CD4-positive, alpha-beta T cell (primary cell): ENCODE data around the gene ADAMTS18. TPM values are rescaled to one million over a fixed set of nuclear protein-coding genes. Genes with fewer than 3 reads are reported as not detected.

ENCODE experiments used
- ATAC-seq: fragments of 200-7000 bp; cut with Tn5 transposase; one replicate; pipeline ENCODE4 v1.10.0; 2022; ENCODE audit warnings: mild to moderate bottlenecking; ENCODE audit not compliant: poor library complexity
- CTCF ChIA-PET: fragments of 350-600 bp; sonication (Branson Sonifier 250); formaldehyde crosslinking; loops from one replicate; lab custom pipeline; 2021; ENCODE audit warnings: antibody characterized with exemption, inconsistent platforms; lab: Charles Lee
- POLR2A ChIA-PET: fragments of 350-600 bp; sonication (Branson Sonifier 250); formaldehyde crosslinking; loops from one replicate; lab custom pipeline; 2021; ENCODE audit warnings: antibody characterized with exemption, inconsistent platforms; lab: Charles Lee
- DNase-seq, 14 experiments: peaks; one replicate each; pipeline ENCODE4 v3.0.0-alpha.2; 2013 to 2020; ENCODE audit warnings: mixed read lengths in 2 of 14
- H3K27ac ChIP-seq, 2 donors: one replicate each; pipeline versions ENCODE4 v1.5.1 to v1.7.0; 2013; ENCODE audit warnings: low read length in 2 of 2, low read depth in 1 of 2, mild to moderate bottlenecking in 1 of 2
- H3K27me3 ChIP-seq, 2 experiments: 1 replicate in 1 of 2; 2 replicates in 1 of 2; pipeline versions ENCODE4 v1.6.1 to v1.7.0; 2013; ENCODE audit warnings: low read length in 2 of 2, control low read depth in 1 of 2, mild to moderate bottlenecking in 1 of 2, moderate library complexity in 1 of 2; ENCODE audit not compliant: insufficient read depth in 2 of 2, control insufficient read depth in 1 of 2
- H3K36me3 ChIP-seq: one replicate; pipeline ENCODE4 v1.6.1; 2013; ENCODE audit warnings: low read length, control low read depth; ENCODE audit not compliant: insufficient read depth
- H3K4me1 ChIP-seq: one replicate; pipeline ENCODE4 v1.6.1; 2013; ENCODE audit warnings: low read length, control low read depth; ENCODE audit not compliant: insufficient read depth
- H3K4me3 ChIP-seq: one replicate; pipeline ENCODE4 v1.5.1; 2013; ENCODE audit warnings: mild to moderate bottlenecking, low read length, moderate library complexity
- H3K9me3 ChIP-seq, 2 experiments: 1 replicate in 1 of 2; 2 replicates in 1 of 2; pipeline versions ENCODE4 v1.6.1 to v1.7.0; 2013; ENCODE audit warnings: low read length in 2 of 2, mild to moderate bottlenecking in 2 of 2, control low read depth in 1 of 2, moderate library complexity in 1 of 2; ENCODE audit not compliant: control insufficient read depth in 1 of 2, insufficient read depth in 1 of 2
- H3K27ac Mint-ChIP-seq: one replicate; pipeline ENCODE4 v1.8.0; 2020; ENCODE audit warnings: mixed read lengths
- H3K27me3 Mint-ChIP-seq: one replicate; pipeline ENCODE4 v1.8.0; 2021; ENCODE audit warnings: mixed read lengths
- H3K36me3 Mint-ChIP-seq: one replicate; pipeline ENCODE4 v1.8.0; 2021; ENCODE audit warnings: low read depth, mixed read lengths
- H3K4me1 Mint-ChIP-seq: one replicate; pipeline ENCODE4 v1.8.0; 2021; ENCODE audit warnings: low read depth, mixed read lengths
- H3K4me3 Mint-ChIP-seq: one replicate; pipeline ENCODE4 v1.8.0; 2020; ENCODE audit warnings: mild to moderate bottlenecking, mixed read lengths
- H3K9me3 Mint-ChIP-seq: one replicate; pipeline ENCODE4 v1.8.0; 2020; ENCODE audit warnings: mixed read lengths
- CTCF ChIP-seq: fragments of 200-600 bp; IDR thresholded peaks from one replicate; pipeline ENCODE4 v1.8.0; 2022; ENCODE audit warnings: antibody characterized with exemption, mild to moderate bottlenecking
- intact Hi-C, 2 experiments: fragments of 100-400 bp; cut with DNase I in 1 of 2; cut with micrococcal nuclease in 1 of 2; formaldehyde crosslinking; loops; one replicate each; pipeline versions ENCODE4 v1.15.1 to v1.9.0; 2023 to 2025; cut with DNase I, micrococcal nuclease
- total RNA-seq, 174 experiments: library from RNA in 2 of 174; stranded (reverse) in 2 of 174; gene quantifications; one replicate each; pipeline ENCODE4 v1.2.3 and lab custom pipeline; 2021 to 2026

ADAMTS18 gene
- total RNA-seq, 2 experiments from 2014 or later, result not detected

- Histone ChIP-seq H3K4me1 (no peaks in the 10 kb centered on the region), H3K4me3 (no peak overlapping the region), H3K36me3 (no peaks in the 10 kb centered on the region), H3K27ac (no peak overlapping the region), H3K9me3 (no peaks in the 10 kb centered on the region), H3K27me3 (no peaks in the 10 kb centered on the region)
- no peak for TF ChIP-seq CTCF
- no peaks in the 10 kb centered on the region for H3K4me1 Mint-ChIP-seq
- no peaks in the 10 kb centered on the region for H3K36me3 Mint-ChIP-seq
- ChIA-PET POLR2A (no interaction called here), CTCF (no interaction called here)
- H3K4me3 Mint-ChIP-seq, result no peak overlapping the region
- peaks cover 9% of the 10 kb centered on the region for H3K27me3 Mint-ChIP-seq
- no peak for ATAC-seq
- no peak overlapping the region for H3K27ac Mint-ChIP-seq
- intact Hi-C loops, result no loop called here
- H3K9me3 Mint-ChIP-seq, result no peaks in the 10 kb centered on the region
- no peak for DNase-seq
These were observed 138.9 kb downstream of the ADAMTS18 start for GRCh38 chr16:77295896-77296295.

GRCh38 chr16:77290451-77291115 lies 144.3 kb downstream of the ADAMTS18 start:
- ATAC-seq, result no peak
- H3K36me3 Mint-ChIP-seq, result no peaks in the 10 kb centered on the region
- no peak for DNase-seq
- no peak for TF ChIP-seq CTCF
- no peak overlapping the region for H3K27ac Mint-ChIP-seq
- ChIA-PET POLR2A (no interaction called here), CTCF (no interaction called here)
- H3K9me3 ChIP-seq, result no peaks in the 10 kb centered on the region
- H3K4me1 ChIP-seq, result no peaks in the 10 kb centered on the region
- intact Hi-C loops, result no loop called here
- H3K9me3 Mint-ChIP-seq, result no peaks in the 10 kb centered on the region
- no peaks in the 10 kb centered on the region for H3K36me3 ChIP-seq
- peaks cover 4% of the 10 kb centered on the region for H3K27me3 Mint-ChIP-seq
- no peaks in the 10 kb centered on the region for H3K4me1 Mint-ChIP-seq
- H3K27me3 ChIP-seq, result no peaks in the 10 kb centered on the region
- no peak overlapping the region for H3K4me3 ChIP-seq
- H3K4me3 Mint-ChIP-seq, result no peak overlapping the region
- H3K27ac ChIP-seq, result no peak overlapping the region

GRCh38 chr16:77289331-77289809 lies 145.5 kb downstream of the ADAMTS18 start:
- H3K9me3 ChIP-seq, result no peaks in the 10 kb centered on the region
- Mint-ChIP-seq H3K27me3 (peaks cover 5% of the 10 kb centered on the region), H3K36me3 (no peaks in the 10 kb centered on the region), H3K27ac (no peak overlapping the region), H3K4me3 (no peak overlapping the region), H3K9me3 (no peaks in the 10 kb centered on the region), H3K4me1 (no peaks in the 10 kb centered on the region)
- no peak for DNase-seq
- no peak for ATAC-seq
- peaks cover 0 to 2% of the 10 kb centered on the region in 2 experiments for H3K27me3 ChIP-seq
- H3K36me3 ChIP-seq, result no peaks in the 10 kb centered on the region
- no peak for TF ChIP-seq CTCF
- ChIA-PET CTCF (no interaction called here), POLR2A (no interaction called here)
- no peaks in the 10 kb centered on the region for H3K4me1 ChIP-seq
- intact Hi-C loops, result no loop called here
- no peak overlapping the region for H3K27ac ChIP-seq
- no peak overlapping the region for H3K4me3 ChIP-seq
